Urinary bladder (tissue), 4 donors: Measurements from ENCODE around the gene OR5M3. TPM values are rescaled to one million over a fixed set of nuclear protein-coding genes. Genes with fewer than 3 reads are reported as not detected.

ENCODE experiments used
- DNase-seq: peaks from one replicate; pipeline ENCODE4 v3.0.0-alpha.2; 2015; ENCODE audit errors: extremely low spot score
- H3K27ac ChIP-seq: one replicate; pipeline ENCODE4 v1.5.1; 2013; ENCODE audit warnings: low read depth, mild to moderate bottlenecking, moderate library complexity
- H3K36me3 ChIP-seq: one replicate; pipeline ENCODE4 v1.6.1; 2013; ENCODE audit warnings: mild to moderate bottlenecking, moderate library complexity; ENCODE audit not compliant: insufficient read depth
- H3K4me1 ChIP-seq: one replicate; pipeline ENCODE4 v1.6.1; 2013; ENCODE audit warnings: mild to moderate bottlenecking, moderate library complexity; ENCODE audit not compliant: insufficient read depth
- H3K4me3 ChIP-seq: one replicate; pipeline ENCODE4 v1.5.1; 2013; ENCODE audit warnings: low read depth, low read length
- WGBS: extraction: QIAGEN DNeasy Blood & Tissue Kit; methylation state at CpG from one replicate; pipeline ENCODE4 v1.1.7; 2013; 5-methylcytosine and 5-hydroxymethylcytosine counted together
- polyA plus RNA-seq: library from polyadenylated mRNA; stranded (reverse); fragments of 200-250 nt; gene quantifications from one replicate; pipeline ENCODE4 v1.2.3, GENCODE V29; 2013
- total RNA-seq: library from RNA; depleted of rRNA; stranded (reverse); fragments of >200 nt; gene quantifications from one replicate; pipeline ENCODE4 v1.2.3, GENCODE V29; 2014
- donor health status: healthy with polysubstance abuse.
- donor health status: healthy.

OR5M3 gene
- not detected for total RNA-seq
- not detected for polyA plus RNA-seq

- H3K36me3 ChIP-seq = no peaks in the 10 kb centered on the region
- 73% methylated on average over 6 of the region's 6 CpGs for WGBS
- no peak within 1 kb of the TSS for H3K4me3 ChIP-seq
- no peaks in the 10 kb centered on the region for H3K4me1 ChIP-seq
- no peak within 1 kb of the TSS for H3K27ac ChIP-seq
- no peak for DNase-seq
Observed at GRCh38 chr11:56473252-56473651, at the start of gene OR5M3. OR5M3 (minus strand) TSS chr11:56473352; CDS start chr11:56470497, 2,855 bp downstream.

DNA sequence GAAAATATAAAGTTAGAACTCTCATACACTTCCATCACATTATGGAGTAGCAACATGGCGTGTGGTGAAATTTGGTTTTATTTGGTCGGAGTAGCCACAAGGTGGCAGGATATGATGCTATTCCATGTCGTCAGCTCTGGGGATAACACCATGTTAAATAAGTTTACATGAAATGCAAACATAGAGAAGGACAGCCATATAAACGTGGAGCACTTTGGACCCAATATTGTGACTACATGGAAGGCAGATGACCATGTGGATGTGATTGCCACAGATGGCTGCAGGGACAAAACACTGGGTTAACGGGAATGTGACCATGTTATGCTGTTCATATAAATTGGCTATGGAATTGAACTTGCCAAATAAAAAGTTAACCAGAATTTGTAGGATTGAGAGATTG is 48.9 kb upstream of the OR5M3 start:
- H3K36me3 ChIP-seq = no peaks in the 10 kb centered on the region
- 58% methylated on average over 5 of the region's 5 CpGs for WGBS
- no peak for DNase-seq
- H3K4me1 ChIP-seq = no peaks in the 10 kb centered on the region
- no peak overlapping the region for H3K27ac ChIP-seq
- H3K4me3 ChIP-seq = no peak overlapping the region

DNA sequence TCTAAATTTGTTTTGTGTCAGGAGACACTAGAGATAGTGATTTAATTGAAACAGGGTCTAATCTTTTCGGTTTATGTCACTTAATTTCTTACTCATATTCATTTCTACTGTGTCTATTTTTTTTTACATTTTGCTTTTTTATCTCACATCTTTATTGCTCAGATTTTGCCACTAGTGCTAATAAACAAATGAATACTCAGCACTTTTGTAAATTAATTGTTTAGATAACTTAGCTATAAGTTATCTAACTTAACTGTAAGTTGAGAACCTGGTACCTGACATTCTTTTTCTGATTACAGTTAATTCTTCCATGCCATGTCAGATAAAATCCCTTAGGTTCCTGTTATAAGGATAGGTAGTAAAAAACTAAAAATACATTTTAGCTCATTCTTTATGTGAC is 40.1 kb upstream of the OR5M3 start:
- 81% methylated on average over 1 of the region's 1 CpG for WGBS
- Histone ChIP-seq H3K27ac (no peak overlapping the region), H3K4me3 (no peak overlapping the region), H3K4me1 (no peaks in the 10 kb centered on the region), H3K36me3 (no peaks in the 10 kb centered on the region)
- DNase-seq = no peak

GRCh38 chr11:56509439-56509838 is 36.3 kb upstream of the OR5M3 start:
- Histone ChIP-seq H3K36me3 (no peaks in the 10 kb centered on the region), H3K4me3 (no peak overlapping the region), H3K4me1 (no peaks in the 10 kb centered on the region), H3K27ac (no peak overlapping the region)
- WGBS = 95% methylated on average over 1 of the region's 1 CpG
- no peak for DNase-seq

DNA sequence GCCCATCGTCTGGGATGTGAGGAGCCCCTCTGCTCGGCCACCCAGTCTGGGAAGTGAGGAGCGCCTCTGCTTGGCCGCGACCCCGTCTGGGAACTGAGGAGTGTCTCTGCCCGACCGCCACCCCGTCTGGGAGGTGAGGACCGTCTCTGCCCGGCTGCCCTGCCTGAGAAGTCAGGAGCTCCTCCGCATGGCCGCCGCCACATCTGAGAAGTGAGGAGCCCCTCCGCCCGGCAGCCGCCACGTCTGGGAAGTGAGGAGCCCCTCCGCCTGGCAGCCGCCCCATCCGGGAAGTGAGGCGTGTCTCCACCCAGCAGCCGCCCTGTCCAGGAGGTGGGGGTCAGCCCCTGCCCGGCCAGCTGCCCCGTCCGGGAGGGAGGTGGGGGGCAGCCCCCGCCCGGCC is 23.9 kb upstream of the OR5M3 start:
- Histone ChIP-seq H3K4me1 (no peaks in the 10 kb centered on the region), H3K36me3 (no peaks in the 10 kb centered on the region), H3K27ac (no peak overlapping the region), H3K4me3 (no peak overlapping the region)
- 96% methylated on average over 28 of the region's 28 CpGs for WGBS
- no peak for DNase-seq

- H3K27ac ChIP-seq = no peak overlapping the region
- no peaks in the 10 kb centered on the region for H3K36me3 ChIP-seq
- H3K4me1 ChIP-seq = no peaks in the 10 kb centered on the region
- DNase-seq = no peak
- H3K4me3 ChIP-seq = no peak overlapping the region
- 74% methylated on average over 2 of the region's 2 CpGs for WGBS
Observed at GRCh38 chr11:56495117-56495516, 22.0 kb upstream of the OR5M3 start.

GRCh38 chr11:56491270-56491669 is 18.1 kb upstream of the OR5M3 start, which contains the start of gene OR5M8:
OR5M8 (minus strand) TSS chr11:56491370; CDS start chr11:56491370, 0 bp downstream.
- 77% methylated on average over 7 of the region's 7 CpGs for WGBS
- Histone ChIP-seq H3K36me3 (no peaks in the 10 kb centered on the region), H3K4me3 (no peak within 1 kb of the TSS), H3K4me1 (no peaks in the 10 kb centered on the region), H3K27ac (no peak within 1 kb of the TSS)
- no peak for DNase-seq

DNA sequence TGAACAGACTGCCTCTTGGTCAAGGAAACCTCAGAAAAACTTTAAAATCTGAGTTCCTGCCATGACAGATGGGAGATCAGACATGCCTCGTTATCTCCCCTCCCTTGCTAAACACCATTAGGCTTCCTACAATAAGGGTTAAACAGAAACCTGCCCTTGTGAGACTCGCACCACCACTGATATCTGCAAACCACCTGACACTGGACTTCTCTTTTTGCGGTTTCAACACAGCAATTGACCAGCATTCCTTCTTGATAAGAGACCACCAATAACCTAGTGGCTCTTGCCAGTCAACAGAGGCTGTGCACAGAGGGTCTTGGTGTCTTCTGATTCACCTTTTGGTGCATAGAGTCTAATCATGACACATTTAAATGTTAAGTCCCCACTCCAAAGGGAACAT is 13.6 kb upstream of the OR5M3 start:
- 67% methylated on average over 3 of the region's 3 CpGs for WGBS
- DNase-seq = no peak
- no peak overlapping the region for H3K27ac ChIP-seq
- H3K4me1 ChIP-seq = no peaks in the 10 kb centered on the region
- no peaks in the 10 kb centered on the region for H3K36me3 ChIP-seq
- H3K4me3 ChIP-seq = no peak overlapping the region

GRCh38 chr11:56474729-56475235 is 1.6 kb upstream of the OR5M3 start:
- no peak overlapping the region for H3K27ac ChIP-seq
- 16% methylated on average over 1 of the region's 1 CpG for WGBS

DNA sequence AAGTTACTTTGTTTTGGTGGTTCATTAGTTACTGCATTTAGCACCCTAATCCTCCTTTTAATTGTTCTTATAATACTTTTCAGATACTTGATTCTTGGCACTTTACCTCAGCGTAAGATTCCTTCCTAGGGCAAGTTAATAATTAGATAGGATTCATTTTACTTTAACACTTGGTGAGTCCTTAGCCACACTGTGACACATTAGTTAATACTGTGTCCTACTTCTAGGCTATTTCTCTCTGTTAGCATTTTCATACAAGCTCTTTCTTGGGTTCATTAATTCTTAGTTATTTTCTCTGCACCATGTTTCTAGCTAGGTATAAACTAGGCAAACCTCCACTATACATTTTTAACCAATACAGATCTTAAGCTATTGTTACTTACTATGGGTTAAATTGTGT is 16.1 kb downstream of the OR5M3 start:
- Histone ChIP-seq H3K36me3 (no peaks in the 10 kb centered on the region), H3K4me1 (no peaks in the 10 kb centered on the region), H3K27ac (no peak overlapping the region), H3K4me3 (no peak overlapping the region)
- DNase-seq = no peak
- WGBS = 92% methylated on average over 1 of the region's 1 CpG

More at GRCh38 chr11:56474729-56475235, 1.6 kb upstream of the OR5M3 start:
- no peak for DNase-seq
- no peaks in the 10 kb centered on the region for H3K4me1 ChIP-seq
- no peaks in the 10 kb centered on the region for H3K36me3 ChIP-seq
- no peak overlapping the region for H3K4me3 ChIP-seq

DNA sequence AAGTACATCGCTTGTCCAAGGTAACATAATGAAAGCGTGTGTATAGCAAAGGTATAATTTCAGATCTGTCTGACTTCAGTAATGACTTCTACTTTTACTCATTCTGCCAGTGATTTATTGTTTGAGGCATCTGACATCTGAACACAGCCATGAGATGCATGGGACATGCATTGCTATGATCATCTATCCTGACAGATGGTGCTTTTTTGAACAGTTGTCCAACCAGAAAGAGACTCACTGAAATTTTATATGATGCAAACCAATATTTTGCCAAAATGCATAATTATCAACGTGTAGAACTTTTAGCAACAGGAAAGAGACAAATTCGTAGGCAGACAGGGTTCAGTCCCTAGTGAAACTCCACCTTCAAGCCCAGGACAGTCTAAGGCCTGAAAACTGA is 19.6 kb downstream of the OR5M3 start:
- no peak overlapping the region for H3K27ac ChIP-seq
- H3K36me3 ChIP-seq = no peaks in the 10 kb centered on the region
- 71% methylated on average over 4 of the region's 4 CpGs for WGBS
- no peak overlapping the region for H3K4me3 ChIP-seq
- no peaks in the 10 kb centered on the region for H3K4me1 ChIP-seq
- DNase-seq = no peak

Other genes with a start within 250 kb of the OR5M3 start
- not detected for gene OR5T2, start 239.1 kb downstream of the OR5M3 start, total RNA-seq
- gene OR5T2, start 239.1 kb downstream of the OR5M3 start, polyA plus RNA-seq = not detected
- gene OR5T3, start 221.1 kb downstream of the OR5M3 start, total RNA-seq = not detected
- gene OR5T3, start 221.1 kb downstream of the OR5M3 start, polyA plus RNA-seq = not detected
- gene OR5T1, start 199.2 kb downstream of the OR5M3 start, total RNA-seq = not detected
- not detected for gene OR5T1, start 199.2 kb downstream of the OR5M3 start, polyA plus RNA-seq
- not detected for gene OR8H1, start 181.1 kb downstream of the OR5M3 start, total RNA-seq
- not detected for gene OR8H1, start 181.1 kb downstream of the OR5M3 start, polyA plus RNA-seq
- not detected for gene OR8K3, start 158.2 kb downstream of the OR5M3 start, total RNA-seq
- not detected for gene OR8K3, start 158.2 kb downstream of the OR5M3 start, polyA plus RNA-seq
- not detected for gene OR8K1, start 127.3 kb downstream of the OR5M3 start, total RNA-seq
- not detected for gene OR8K1, start 127.3 kb downstream of the OR5M3 start, polyA plus RNA-seq
- gene OR8J1, start 119.1 kb downstream of the OR5M3 start, total RNA-seq = not detected
- gene OR8J1, start 119.1 kb downstream of the OR5M3 start, polyA plus RNA-seq = not detected
- not detected for gene OR8U1, start 97.7 kb downstream of the OR5M3 start, total RNA-seq
- gene OR8U1, start 97.7 kb downstream of the OR5M3 start, polyA plus RNA-seq = not detected
- gene OR5AL1, start 60.7 kb downstream of the OR5M3 start, total RNA-seq = not detected
- gene OR5AL1, start 60.7 kb downstream of the OR5M3 start, polyA plus RNA-seq = not detected
- not detected for gene OR5M8, start 18.0 kb upstream of the OR5M3 start, total RNA-seq
- not detected for gene OR5M8, start 18.0 kb upstream of the OR5M3 start, polyA plus RNA-seq
- not detected for gene OR5M11, start 69.9 kb upstream of the OR5M3 start, total RNA-seq
- not detected for gene OR5M11, start 69.9 kb upstream of the OR5M3 start, polyA plus RNA-seq
- not detected for gene OR5M10, start 104.4 kb upstream of the OR5M3 start, total RNA-seq
- not detected for gene OR5M10, start 104.4 kb upstream of the OR5M3 start, polyA plus RNA-seq
- not detected for gene OR5M1, start 141.5 kb upstream of the OR5M3 start, total RNA-seq
- gene OR5M1, start 141.5 kb upstream of the OR5M3 start, polyA plus RNA-seq = not detected
- gene OR5AP2, start 169.1 kb upstream of the OR5M3 start, total RNA-seq = not detected
- gene OR5AP2, start 169.1 kb upstream of the OR5M3 start, polyA plus RNA-seq = not detected
- not detected for gene OR5AR1, start 190.3 kb upstream of the OR5M3 start, total RNA-seq
- not detected for gene OR5AR1, start 190.3 kb upstream of the OR5M3 start, polyA plus RNA-seq
- not detected for gene OR9G1, start 225.7 kb upstream of the OR5M3 start, total RNA-seq
- not detected for gene OR9G1, start 225.7 kb upstream of the OR5M3 start, polyA plus RNA-seq